ENCODE measurements around the gene RARA. TPM values are rescaled to one million over a fixed set of nuclear protein-coding genes. Genes with fewer than 3 reads are reported as not detected.
A peak's percentile ranks its signal among the peaks of the same experiment; 100 is the strongest.

The RARA gene
- total RNA-seq, 6 donors from 2014 or later: 45.7 to 95.6 (median 85.9) TPM

- no peaks in the 10 kb centered on the region for H3K36me3 ChIP-seq
- H3K27me3 ChIP-seq: no peaks in the 10 kb centered on the region
- ATAC-seq (ENCODE audit: low FRiP score in 2 of 2) (no peak), DNase-seq (no peak)
- peaks cover 96 to 100% (median 99%) of the 10 kb centered on the region in 4 donors for H3K4me1 ChIP-seq
- no peaks in the 10 kb centered on the region for H3K9me3 ChIP-seq
- TF ChIP-seq EP300 (IDR thresholded peaks at IDR 0.05): no peak
- TF ChIP-seq POLR2A (IDR thresholded peaks at IDR 0.05): no peak
- TF ChIP-seq POLR2AphosphoS5 (IDR thresholded peaks at IDR 0.05): no peak
- TF ChIP-seq CTCF (IDR thresholded peaks at IDR 0.05): no peak
- WGBS, 2 donors: 17 to 20% methylated on average over 5 to 7 of the region's 7 CpGs
- H3K27ac ChIP-seq: peak overlapping the region; percentile 69 to 89 (median 81)
- no peak overlapping the region for H3K4me3 ChIP-seq
Observed at GRCh38 chr17:40312131-40312731, 3.3 kb downstream of the RARA start.

- H3K36me3 ChIP-seq: no peaks in the 10 kb centered on the region
Observed at GRCh38 chr17:40312893-40313667, 4.1 kb downstream of the RARA start.

GRCh38 chr17:40313668-40314583, 4.9 kb downstream of the RARA start:
- no peaks in the 10 kb centered on the region for H3K27me3 ChIP-seq
- no peak overlapping the region for H3K4me3 ChIP-seq
- no peaks in the 10 kb centered on the region for H3K9me3 ChIP-seq
- no peak for DNase-seq
- H3K27ac ChIP-seq: peak overlapping the region; percentile 69 to 89 (median 81)
- H3K36me3 ChIP-seq: no peaks in the 10 kb centered on the region
- peaks cover 88 to 96% (median 90%) of the 10 kb centered on the region in 4 donors for H3K4me1 ChIP-seq
- no peak for ATAC-seq (ENCODE audit: low FRiP score in 2 of 2)
- no peak for TF ChIP-seq CTCF (IDR thresholded peaks at IDR 0.05)
- no peak for TF ChIP-seq POLR2A (IDR thresholded peaks at IDR 0.05)
- no peak for TF ChIP-seq POLR2AphosphoS5 (IDR thresholded peaks at IDR 0.05)
- no peak for TF ChIP-seq EP300 (IDR thresholded peaks at IDR 0.05)
- 68 to 70% methylated on average over 6 of the region's 7 CpGs for WGBS, 2 donors

More at GRCh38 chr17:40312893-40313667, 4.1 kb downstream of the RARA start:
- Histone ChIP-seq H3K27me3 (no peaks in the 10 kb centered on the region), H3K27ac (peak overlapping the region; percentile 69 to 89 (median 81)), H3K9me3 (no peaks in the 10 kb centered on the region), H3K4me1 (peaks cover 93 to 98% (median 96%) of the 10 kb centered on the region in 4 donors), H3K4me3 (no peak overlapping the region)
- ATAC-seq (ENCODE audit: low FRiP score in 2 of 2): no peak
- no peak for DNase-seq
- WGBS, 2 donors: 66 to 73% methylated on average over 3 to 4 of the region's 4 CpGs
- no peak for TF ChIP-seq POLR2A (IDR thresholded peaks at IDR 0.05)
- TF ChIP-seq CTCF (IDR thresholded peaks at IDR 0.05): no peak
- TF ChIP-seq EP300 (IDR thresholded peaks at IDR 0.05): no peak
- no peak for TF ChIP-seq POLR2AphosphoS5 (IDR thresholded peaks at IDR 0.05)

- H3K27me3 ChIP-seq: no peaks in the 10 kb centered on the region
- no peaks in the 10 kb centered on the region for H3K9me3 ChIP-seq
- TF ChIP-seq EP300 (IDR thresholded peaks at IDR 0.05) (peak in 2 of 4 donors; percentile 78 to 92), CTCF (IDR thresholded peaks at IDR 0.05) (peak in 1 of 6 experiments; percentile 12), POLR2A (IDR thresholded peaks at IDR 0.05) (no peak), POLR2AphosphoS5 (IDR thresholded peaks at IDR 0.05) (peak; percentile 94 to 99)
- ATAC-seq (ENCODE audit: low FRiP score in 2 of 2) (peak in 1 of 2 donors; percentile 63), DNase-seq (peak in 1 of 2 donors; percentile 99)
- no peaks in the 10 kb centered on the region for H3K36me3 ChIP-seq
- no peak overlapping the region for H3K4me3 ChIP-seq
- peak overlapping the region; percentile 69 to 89 (median 81) for H3K27ac ChIP-seq
- 24% methylated on average over 3 of the region's 3 CpGs; no CpG with 5 or more reads in 1 of the 2 donors for whole genome bisulfite sequencing, 2 donors
- H3K4me1 ChIP-seq: peaks cover 88 to 96% (median 90%) of the 10 kb centered on the region in 4 donors
Observed at GRCh38 chr17:40314584-40314956, 5.6 kb downstream of the RARA start.

Measured in upper lobe of left lung (tissue), 6 donors.